K562 (cell line): ENCODE data around the gene DNAH3. TPM values are rescaled to one million over a fixed set of nuclear protein-coding genes. Genes with fewer than 3 reads are reported as not detected.
A peak's percentile ranks its signal among the peaks of the same experiment; 100 is the strongest.

Source experiments
- CAMTA2 ChIP-seq: fragments of 250-450 bp; sonication (Bioruptor Pico); conservative IDR thresholded peaks from 2 replicates; pipeline ENCODE4 v1.5.1; 2022
- DIDO1 ChIP-seq: fragments of 450-650 bp; IDR thresholded peaks from 2 replicates; pipeline ENCODE4 v1.6.1; 2016; ENCODE audit warnings: low read depth, missing biosample characterization, missing genetic modification characterization
- E2F3 ChIP-seq: fragments of 250-450 bp; sonication (Bioruptor Pico); IDR thresholded peaks from 2 replicates; pipeline ENCODE4 v1.4.0; 2020; ENCODE audit warnings: mild to moderate bottlenecking
- ERF ChIP-seq: fragments of 450-650 bp; formaldehyde crosslinking; IDR thresholded peaks from 2 replicates; pipeline ENCODE4 v1.4.0; 2020; ENCODE audit warnings: mild to moderate bottlenecking, mixed read lengths
- MLX ChIP-seq, 2 experiments: fragments of 450-650 bp in 1 of 2; sonication (generic) in 1 of 2; formaldehyde crosslinking; conservative IDR thresholded peaks; 2 replicates each; pipeline versions ENCODE4 v1.4.0 to v1.8.1; 2020 to 2022; ENCODE audit warnings: mild to moderate bottlenecking in 1 of 2, missing genetic modification reagents in 1 of 2
- NR2C2 ChIP-seq, 2 experiments: fragments of 200-800 bp in 1 of 2; sonication (Bioruptor generic) in 1 of 2; sonication (generic) in 1 of 2; formaldehyde crosslinking in 1 of 2; IDR thresholded peaks; 2 replicates each; pipeline versions ENCODE4 v1.6.1 to v1.8.0; 2016 to 2022; ENCODE audit warnings: mild to moderate bottlenecking in 1 of 2, missing compliant biosample characterization in 1 of 2, missing genetic modification characterization in 1 of 2, missing genetic modification reagents in 1 of 2
- NR3C1 ChIP-seq: sonication (generic); formaldehyde crosslinking; IDR thresholded peaks from 2 replicates; pipeline ENCODE4 v1.8.1; 2022; ENCODE audit warnings: missing genetic modification reagents
- POLR3G ChIP-seq: IDR thresholded peaks from 2 replicates; pipeline ENCODE4 v1.6.1; 2011; ENCODE audit not compliant: insufficient read length, insufficient replicate concordance; ENCODE audit errors: extremely low read depth
- PTTG1 ChIP-seq: fragments of 450-650 bp; IDR thresholded peaks from 2 replicates; pipeline ENCODE4 v1.6.1; 2016; ENCODE audit warnings: low read depth, mild to moderate bottlenecking, missing genetic modification characterization, missing compliant biosample characterization
- RBBP5 ChIP-seq: fragments of 200-600 bp; sonication (generic); IDR thresholded peaks from 2 replicates; pipeline ENCODE4 v1.6.1; 2012; ENCODE audit warnings: borderline replicate concordance, mild to moderate bottlenecking, low read length, control low read depth, inconsistent platforms; ENCODE audit not compliant: insufficient read depth, poor library complexity, severe bottlenecking
- RERE ChIP-seq: sonication (generic); formaldehyde crosslinking; IDR thresholded peaks from 2 replicates; pipeline ENCODE4 v1.8.0; 2023; ENCODE audit warnings: missing genetic modification reagents, mild to moderate bottlenecking, borderline replicate concordance
- TCF7 ChIP-seq: sonication (generic); IDR thresholded peaks from 2 replicates; pipeline ENCODE4 v1.6.1; 2016; ENCODE audit warnings: antibody characterized with exemption, borderline replicate concordance
- ZKSCAN8 ChIP-seq: fragments of 200-800 bp; sonication (Bioruptor generic); IDR thresholded peaks from 2 replicates; pipeline ENCODE4 v1.6.1; 2016; ENCODE audit warnings: missing genetic modification characterization, missing compliant biosample characterization
- ZNF224 ChIP-seq: sonication (generic); formaldehyde crosslinking; IDR thresholded peaks from 2 replicates; pipeline ENCODE4 v1.8.0; 2022; ENCODE audit warnings: mild to moderate bottlenecking, missing genetic modification reagents
- ZNF3 ChIP-seq: fragments of 250-450 bp; sonication (Bioruptor Pico); IDR thresholded peaks from 2 replicates; pipeline ENCODE4 v1.5.0; 2021; ENCODE audit warnings: mild to moderate bottlenecking, moderate library complexity
- ZNF347 ChIP-seq: fragments of 450-650 bp; formaldehyde crosslinking; IDR thresholded peaks from 2 replicates; pipeline ENCODE4 v1.4.0; 2020; ENCODE audit warnings: low read depth, mild to moderate bottlenecking, moderate library complexity
- ZNF445 ChIP-seq: fragments of 250-450 bp; sonication (Bioruptor Pico); IDR thresholded peaks from 2 replicates; pipeline ENCODE4 v1.4.0; 2020; ENCODE audit warnings: low read depth, mild to moderate bottlenecking, moderate library complexity
- ZNF551 ChIP-seq: fragments of 250-450 bp; sonication (Bioruptor Pico); IDR thresholded peaks from 2 replicates; pipeline ENCODE4 v1.5.0; 2021; ENCODE audit warnings: mild to moderate bottlenecking, moderate library complexity
- ZSCAN32 ChIP-seq: fragments of 450-650 bp; formaldehyde crosslinking; IDR thresholded peaks from 2 replicates; pipeline ENCODE4 v1.4.0; 2020; ENCODE audit warnings: mild to moderate bottlenecking, moderate library complexity
- polyA plus RNA-seq, 8 experiments: library from polyadenylated mRNA; depleted of rRNA in 4 of 8; stranded (reverse) in 5 of 8; unstranded in 3 of 8; fragments of >200 nt; fragmentation: Nextera tagmentation in 2 of 8; fragmentation: Illumina TruSeq in 1 of 8; extraction: Ambion mirVana in 2 of 8; extraction: Trizol in 1 of 8; gene quantifications; 2 replicates each; pipeline versions ENCODE4 v1.2.1 to v1.2.3, GENCODE V29; 2011 to 2014; ENCODE audit warnings: inconsistent platforms in 1 of 8, missing spikeins in 1 of 8
- total RNA-seq, 7 experiments: library from RNA; depleted of rRNA in 6 of 7; stranded (reverse); fragments of >200 nt in 6 of 7; fragmentation: Illumina TruSeq in 2 of 7; extraction: Trizol in 2 of 7; gene quantifications; 2 replicates each; pipeline versions ENCODE4 v1.2.1 to v1.2.3, GENCODE V29; 2011 to 2021; ENCODE audit warnings: low replicate concordance in 1 of 7
- TF ChIP-seq, protein P1 (sequence below): sonication (generic); IDR thresholded peaks from 2 replicates; pipeline ENCODE4 v1.6.1; 2016

The DNAH3 gene
- total and polyA plus RNA-seq, 9 of the 15 experiments (the other 6 are each of a cell fraction or from before 2014, with no cell fraction given) = 0.32 to 0.84 (median 0.44) TPM

DNA sequence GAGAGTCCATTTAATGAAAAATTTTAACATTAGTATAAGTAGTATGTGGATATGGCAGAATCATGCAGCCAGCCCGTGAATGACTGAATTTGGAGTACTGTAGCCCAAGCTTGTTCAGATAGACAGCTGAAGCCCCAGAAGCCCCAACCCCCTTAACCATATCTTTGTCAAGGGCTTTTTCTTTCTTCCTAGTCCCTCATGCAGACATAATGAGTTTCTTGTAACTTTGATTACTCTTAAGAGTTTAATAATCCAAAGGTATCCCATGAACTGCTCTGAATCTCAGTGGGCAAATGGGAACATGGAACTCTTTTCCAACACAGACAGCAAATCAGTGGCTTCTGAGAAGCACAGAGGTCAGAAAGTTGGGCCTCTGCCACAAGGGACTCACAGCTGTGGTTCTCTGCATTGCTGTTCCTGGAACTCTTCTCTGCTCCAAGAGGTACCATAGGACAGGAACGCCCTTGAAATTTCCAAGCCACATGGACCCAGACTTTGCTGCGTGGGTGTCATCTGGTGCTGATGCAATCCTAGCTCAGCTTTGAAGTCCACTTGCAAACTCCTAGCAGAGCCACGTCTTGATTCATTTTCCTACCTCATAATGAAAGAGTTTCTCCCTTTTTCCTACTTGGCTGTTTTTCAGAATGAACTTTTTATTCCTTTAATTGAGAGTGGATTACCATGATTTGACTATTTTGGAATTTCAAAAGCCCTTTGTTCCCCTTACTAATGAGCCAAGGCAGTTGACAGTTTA is 232.0 kb downstream of the DNAH3 start (continued):
- no peak for TF ChIP-seq RERE (CRISPR knock-in tag)
- TF ChIP-seq ZNF3 (CRISPR knock-in tag) = no peak
- no peak for TF ChIP-seq ZNF224 (CRISPR knock-in tag)
- no peak for TF ChIP-seq NR3C1 (CRISPR knock-in tag)
- no peak for TF ChIP-seq DIDO1 (tag)
- TF ChIP-seq CAMTA2 (CRISPR knock-in tag) = no peak
- no peak for TF ChIP-seq POLR3G
- TF ChIP-seq TCF7 = no peak
- TF ChIP-seq, protein P1, sequence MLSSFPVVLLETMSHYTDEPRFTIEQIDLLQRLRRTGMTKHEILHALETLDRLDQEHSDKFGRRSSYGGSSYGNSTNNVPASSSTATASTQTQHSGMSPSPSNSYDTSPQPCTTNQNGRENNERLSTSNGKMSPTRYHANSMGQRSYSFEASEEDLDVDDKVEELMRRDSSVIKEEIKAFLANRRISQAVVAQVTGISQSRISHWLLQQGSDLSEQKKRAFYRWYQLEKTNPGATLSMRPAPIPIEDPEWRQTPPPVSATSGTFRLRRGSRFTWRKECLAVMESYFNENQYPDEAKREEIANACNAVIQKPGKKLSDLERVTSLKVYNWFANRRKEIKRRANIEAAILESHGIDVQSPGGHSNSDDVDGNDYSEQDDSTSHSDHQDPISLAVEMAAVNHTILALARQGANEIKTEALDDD = no peak
- TF ChIP-seq ZNF551 (CRISPR knock-in tag) = no peak
- TF ChIP-seq NR2C2 (CRISPR knock-in tag; IDR thresholded peaks at IDR 0.05) = no peak
- peak; percentile 80 for TF ChIP-seq NR2C2 (tag; IDR thresholded peaks at IDR 0.05)
- no peak for TF ChIP-seq ZKSCAN8
- no peak for TF ChIP-seq RBBP5
- TF ChIP-seq ERF (CRISPR knock-in tag) = no peak
- TF ChIP-seq ZSCAN32 (CRISPR knock-in tag) = peak; percentile 90
- no peak for TF ChIP-seq MLX (CRISPR knock-in tag; conservative IDR thresholded peaks at IDR 0.05)
- no peak for TF ChIP-seq E2F3 (CRISPR knock-in tag)
- no peak for TF ChIP-seq ZNF445 (CRISPR knock-in tag)
- TF ChIP-seq PTTG1 (tag) = no peak
- TF ChIP-seq ZNF347 (CRISPR knock-in tag) = no peak
